ENCODE results near the gene MAST4. TPM values are rescaled to one million over a fixed set of nuclear protein-coding genes. Genes with fewer than 3 reads are reported as not detected.

The MAST4 gene
- polyA plus RNA-seq, 1 experiment = 4.0 TPM

DNA sequence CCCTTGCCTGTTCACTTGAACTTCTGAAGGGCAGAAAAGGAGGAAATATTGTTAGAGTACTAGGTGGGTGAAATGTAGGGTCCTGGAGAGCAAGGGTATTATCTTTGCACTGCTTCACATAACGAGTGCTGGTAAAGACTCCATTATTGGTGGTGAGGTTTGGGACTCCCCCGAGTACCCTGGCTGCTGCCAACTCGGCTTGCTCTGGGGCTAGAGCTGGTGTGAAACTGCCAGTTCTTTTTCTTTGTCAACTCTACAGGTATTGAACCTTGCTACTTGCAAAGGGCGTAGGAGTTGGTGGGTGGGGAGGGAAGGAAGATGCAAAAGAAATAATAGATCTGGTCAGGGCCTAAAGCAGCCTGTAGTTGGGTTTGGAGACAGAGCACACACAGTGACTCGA, 16.0 kb downstream of the MAST4 start:
- POLR2A ChIA-PET = no interaction called here
- CTCF ChIA-PET = no interaction called here
- Histone ChIP-seq H3K27me3 (ENCODE audit: control insufficient read depth, insufficient read depth, low read length) (no peaks in the 10 kb centered on the region), H3K36me3 (ENCODE audit: control insufficient read depth, insufficient read depth, low read length) (no peaks in the 10 kb centered on the region), H3K4me3 (ENCODE audit: low read depth, low read length) (no peak overlapping the region)
- TF ChIP-seq CTCF (IDR thresholded peaks at IDR 0.05; ENCODE audit: insufficient read depth, low read depth, low read length) = no peak
- DNase-seq (ENCODE audit: low read depth) = no peak

DNA sequence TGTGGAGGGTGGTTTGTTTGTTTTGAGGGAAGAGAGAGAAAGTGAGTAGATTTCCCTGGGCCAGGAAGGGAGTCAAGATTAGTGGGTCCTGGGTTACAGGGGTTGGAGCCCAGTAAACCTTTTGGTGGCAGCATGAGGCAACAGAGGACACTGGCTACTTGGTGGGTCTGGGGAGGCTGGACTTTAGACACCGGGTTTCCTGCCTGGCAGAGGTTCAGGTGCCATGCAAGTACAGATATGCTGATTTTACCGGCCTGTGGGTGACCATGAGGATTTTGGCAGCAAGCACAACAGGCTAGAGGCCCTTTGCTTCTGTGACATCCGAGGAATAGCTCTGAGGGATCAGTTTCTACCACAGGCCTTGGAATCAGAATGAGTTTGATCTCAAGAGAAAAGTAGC, 18.9 kb downstream of the MAST4 start:
- ChIA-PET CTCF (no interaction called here), POLR2A (no interaction called here)
- no peak overlapping the region for H3K4me3 ChIP-seq (ENCODE audit: low read depth, low read length)
- H3K27me3 ChIP-seq (ENCODE audit: control insufficient read depth, insufficient read depth, low read length) = no peaks in the 10 kb centered on the region
- H3K36me3 ChIP-seq (ENCODE audit: control insufficient read depth, insufficient read depth, low read length) = no peaks in the 10 kb centered on the region
- no peak for TF ChIP-seq CTCF (IDR thresholded peaks at IDR 0.05; ENCODE audit: insufficient read depth, low read depth, low read length)
- no peak for DNase-seq (ENCODE audit: low read depth)

GRCh38 chr5:66615894-66616293, 19.7 kb downstream of the MAST4 start:
- CTCF ChIA-PET = no interaction called here

GRCh38 chr5:66616520-66617225, 20.5 kb downstream of the MAST4 start:
- TF ChIP-seq CTCF (IDR thresholded peaks at IDR 0.05; ENCODE audit: insufficient read depth, low read depth, low read length) = no peak
- no peak for DNase-seq (ENCODE audit: low read depth)
- no peaks in the 10 kb centered on the region for H3K27me3 ChIP-seq (ENCODE audit: control insufficient read depth, insufficient read depth, low read length)
- ChIA-PET CTCF (no interaction called here), POLR2A (no interaction called here)
- H3K36me3 ChIP-seq (ENCODE audit: control insufficient read depth, insufficient read depth, low read length) = no peaks in the 10 kb centered on the region
- H3K4me3 ChIP-seq (ENCODE audit: low read depth, low read length) = no peak overlapping the region

More at GRCh38 chr5:66615894-66616293, 19.7 kb downstream of the MAST4 start:
- no peaks in the 10 kb centered on the region for H3K36me3 ChIP-seq (ENCODE audit: control insufficient read depth, insufficient read depth, low read length)
- no peak for DNase-seq (ENCODE audit: low read depth)
- H3K27me3 ChIP-seq (ENCODE audit: control insufficient read depth, insufficient read depth, low read length) = no peaks in the 10 kb centered on the region
- TF ChIP-seq CTCF (IDR thresholded peaks at IDR 0.05; ENCODE audit: insufficient read depth, low read depth, low read length) = no peak
- H3K4me3 ChIP-seq (ENCODE audit: low read depth, low read length) = no peak overlapping the region
- POLR2A ChIA-PET = no interaction called here

DNA sequence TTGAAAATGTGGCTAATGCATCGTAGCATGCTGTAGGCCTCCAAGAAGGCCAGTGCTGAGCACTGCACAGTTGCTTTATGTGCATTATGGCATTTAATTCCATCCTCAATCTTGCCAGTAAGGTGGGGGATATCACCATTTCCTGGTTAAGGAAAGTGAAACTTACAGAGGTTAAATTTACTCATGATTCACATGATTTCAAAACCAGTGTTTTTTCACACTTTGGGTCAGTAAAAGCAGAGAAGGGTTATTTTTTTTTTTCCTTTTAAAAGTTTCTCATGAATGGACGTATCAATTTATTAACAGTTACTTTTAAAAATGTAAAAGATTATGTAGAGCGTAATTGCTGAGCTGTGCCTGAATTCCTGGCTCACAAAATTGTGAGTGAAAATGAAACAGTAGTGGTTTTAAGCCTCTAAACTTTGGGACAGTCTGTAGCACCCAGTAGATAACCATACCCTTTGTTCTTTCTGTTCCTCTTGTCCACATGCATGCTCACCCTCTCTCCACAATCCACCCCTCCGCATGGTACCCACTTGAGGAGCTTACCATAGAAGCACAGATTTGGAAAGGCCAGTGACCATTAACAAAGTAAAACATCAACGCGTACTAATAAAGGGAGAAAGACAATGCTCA, 21.2 kb downstream of the MAST4 start:
- no peak for TF ChIP-seq CTCF (IDR thresholded peaks at IDR 0.05; ENCODE audit: insufficient read depth, low read depth, low read length)
- Histone ChIP-seq H3K4me3 (ENCODE audit: low read depth, low read length) (no peak overlapping the region), H3K27me3 (ENCODE audit: control insufficient read depth, insufficient read depth, low read length) (no peaks in the 10 kb centered on the region), H3K36me3 (ENCODE audit: control insufficient read depth, insufficient read depth, low read length) (no peaks in the 10 kb centered on the region)
- ChIA-PET CTCF (no interaction called here), POLR2A (no interaction called here)
- no peak for DNase-seq (ENCODE audit: low read depth)

Data from BJ (cell line).